Measurements from ENCODE around the gene JPH4. TPM values are rescaled to one million over a fixed set of nuclear protein-coding genes. Genes with fewer than 3 reads are reported as not detected.

Gene JPH4
- 6.2 TPM for total RNA-seq
- long read RNA-seq, partial matches to known transcripts: 4 of 9 reads
- long read RNA-seq, other reads (novel, unspliced or antisense): 1 of 9 reads

GRCh38 chr14:23578560-23579310, at the start of gene JPH4:
Gene JPH4, minus strand, starts transcription at chr14:23578790. Its CDS starts 1,337 bp downstream, at chr14:23577453.
- TF ChIP-seq CTCF (IDR thresholded peaks at IDR 0.05): no peak
- no peak within 1 kb of the TSS for H3K4me3 ChIP-seq
- H3K27me3 ChIP-seq: peaks cover 40% of the 10 kb centered on the region
- H3K27ac ChIP-seq: no peak within 1 kb of the TSS
- DNase-seq (no peak), ATAC-seq (no peak)
- peaks cover 9% of the 10 kb centered on the region for H3K4me1 ChIP-seq
- intact Hi-C loops (cut with DNase I): no loop called here
- no peaks in the 10 kb centered on the region for H3K9me3 ChIP-seq
- no peaks in the 10 kb centered on the region for H3K36me3 ChIP-seq

DNA sequence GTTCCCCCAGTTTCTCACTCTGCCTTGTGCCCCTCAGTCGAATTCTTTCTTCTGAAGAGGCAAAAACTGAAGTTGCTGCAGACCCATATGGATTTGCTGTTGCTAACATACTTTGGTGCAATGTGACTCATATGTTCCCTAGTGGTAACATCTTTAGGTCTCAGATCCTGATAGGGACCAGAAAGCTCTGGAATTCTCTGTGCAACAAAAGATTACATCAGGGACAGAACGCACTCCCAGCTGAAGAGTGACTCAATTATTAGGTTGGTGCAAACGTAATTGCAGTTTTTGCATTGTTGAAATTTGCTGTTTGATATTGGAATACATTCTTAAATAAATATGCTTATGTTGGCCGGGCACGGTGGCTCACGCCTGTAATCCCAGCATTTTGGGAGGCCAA, 49.4 kb upstream of the JPH4 start:
- H3K9me3 ChIP-seq: no peaks in the 10 kb centered on the region
- no peak for ATAC-seq
- peaks cover 5% of the 10 kb centered on the region for H3K4me1 ChIP-seq
- H3K4me3 ChIP-seq: no peak overlapping the region
- H3K27ac ChIP-seq: no peak overlapping the region
- intact Hi-C loops (cut with DNase I): no loop called here
- no peak for DNase-seq
- no peaks in the 10 kb centered on the region for H3K27me3 ChIP-seq
- H3K36me3 ChIP-seq: no peaks in the 10 kb centered on the region
- no peak for TF ChIP-seq CTCF (IDR thresholded peaks at IDR 0.05)

GRCh38 chr14:23626946-23627345, 48.4 kb upstream of the JPH4 start:
- no peak overlapping the region for H3K4me3 ChIP-seq
- ATAC-seq (no peak), DNase-seq (no peak)
- H3K9me3 ChIP-seq: no peaks in the 10 kb centered on the region
- no peaks in the 10 kb centered on the region for H3K27me3 ChIP-seq
- H3K36me3 ChIP-seq: no peaks in the 10 kb centered on the region
- H3K27ac ChIP-seq: no peak overlapping the region
- intact Hi-C loops (cut with DNase I): no loop called here
- no peaks in the 10 kb centered on the region for H3K4me1 ChIP-seq
- TF ChIP-seq CTCF (IDR thresholded peaks at IDR 0.05): no peak

DNA sequence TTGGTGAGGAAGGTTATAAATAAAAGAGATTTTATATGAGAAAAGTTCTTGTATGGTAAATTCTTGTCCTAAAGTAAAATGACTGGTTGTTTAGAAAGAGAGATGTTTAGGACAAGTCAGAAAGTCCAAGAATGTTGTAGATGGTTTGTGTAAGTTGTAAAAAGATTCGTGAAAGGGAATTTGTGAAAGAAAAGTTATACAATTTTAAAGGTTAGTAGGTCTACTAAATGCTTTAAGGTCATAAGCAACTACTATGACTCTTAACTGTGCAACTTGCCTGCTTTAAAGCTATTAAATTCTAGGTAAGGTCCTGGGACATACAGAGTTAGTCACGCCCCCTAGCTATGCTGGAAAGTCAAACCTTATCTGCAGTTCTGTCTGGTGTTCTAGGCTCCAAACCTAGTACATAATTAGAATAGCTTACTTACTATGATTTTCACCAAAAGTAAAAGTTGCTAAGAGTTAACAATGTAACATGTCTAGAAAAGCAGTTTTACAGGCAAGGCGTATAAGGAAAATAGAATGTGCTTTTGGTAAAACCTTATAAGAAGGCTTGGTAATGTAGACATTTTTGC, 46.3 kb upstream of the JPH4 start:
- intact Hi-C loops (cut with DNase I): no loop called here
- no peak for TF ChIP-seq CTCF (IDR thresholded peaks at IDR 0.05)
- no peaks in the 10 kb centered on the region for H3K27me3 ChIP-seq
- H3K4me1 ChIP-seq: peaks cover 2% of the 10 kb centered on the region
- H3K27ac ChIP-seq: no peak overlapping the region
- H3K9me3 ChIP-seq: no peaks in the 10 kb centered on the region
- no peak for DNase-seq
- no peak overlapping the region for H3K4me3 ChIP-seq
- no peak for ATAC-seq
- H3K36me3 ChIP-seq: no peaks in the 10 kb centered on the region

DNA sequence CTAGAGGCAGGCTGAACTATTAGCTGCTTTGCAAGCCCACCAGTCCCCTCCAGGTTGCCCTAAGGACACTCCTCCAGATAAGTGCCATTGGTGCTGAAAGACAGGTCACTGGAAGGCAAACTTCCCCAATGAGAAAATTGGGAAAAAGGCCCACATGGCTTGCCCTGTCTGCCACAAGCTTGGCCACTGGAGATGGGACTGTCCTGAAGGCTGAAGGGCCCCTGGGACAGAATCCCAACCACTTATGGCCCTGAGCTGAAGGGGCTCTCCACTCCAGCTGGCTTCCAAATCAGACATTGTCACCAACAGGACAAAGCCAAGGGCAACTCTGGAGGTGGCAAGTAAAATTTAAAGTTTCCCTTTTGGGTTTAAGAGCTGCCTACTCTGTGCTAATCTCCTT, 45.4 kb upstream of the JPH4 start:
- no peak for DNase-seq
- Histone ChIP-seq H3K9me3 (no peaks in the 10 kb centered on the region), H3K4me1 (peaks cover 2% of the 10 kb centered on the region), H3K4me3 (no peak overlapping the region), H3K27me3 (no peaks in the 10 kb centered on the region), H3K27ac (no peak overlapping the region), H3K36me3 (no peaks in the 10 kb centered on the region)
- intact Hi-C loops (cut with DNase I): no loop called here
- ATAC-seq: no peak
- no peak for TF ChIP-seq CTCF (IDR thresholded peaks at IDR 0.05)
